ENCODE results near the gene EPN2.

EPN2 gene

GRCh38 chr17:19332371-19333131 is 95.4 kb downstream of the EPN2 start:
- no peak for DNase-seq

GRCh38 chr17:19333132-19333440 is 95.9 kb downstream of the EPN2 start:
- no peak for DNase-seq

- no peak for DNase-seq
Observed at GRCh38 chr17:19333736-19334290, 96.6 kb downstream of the EPN2 start.

- no peak for DNase-seq
Observed at GRCh38 chr17:19334331-19334730, 97.2 kb downstream of the EPN2 start.

- DNase-seq: no peak
Observed at GRCh38 chr17:19335951-19336631, 98.9 kb downstream of the EPN2 start.

- DNase-seq: no peak
Observed at GRCh38 chr17:19336938-19337711, 100.0 kb downstream of the EPN2 start.

GRCh38 chr17:19337712-19338023 is 100.5 kb downstream of the EPN2 start:
- no peak for DNase-seq

- DNase-seq: peak; percentile 26
Observed at GRCh38 chr17:19338031-19338990, 101.1 kb downstream of the EPN2 start.

- no peak for DNase-seq
Observed at GRCh38 chr17:19339341-19339815, 102.2 kb downstream of the EPN2 start.

GRCh38 chr17:19341211-19341631 is 104.1 kb downstream of the EPN2 start:
- DNase-seq: no peak

GRCh38 chr17:19341641-19342610 is 104.8 kb downstream of the EPN2 start:
- peak; percentile 60 for DNase-seq

GRCh38 chr17:19342611-19343255 is 105.6 kb downstream of the EPN2 start:
- no peak for DNase-seq

GRCh38 chr17:19343256-19343630 is 106.1 kb downstream of the EPN2 start:
- DNase-seq: no peak

- DNase-seq: no peak
Observed at GRCh38 chr17:19343671-19344151, 106.5 kb downstream of the EPN2 start.

- no peak for DNase-seq
Observed at GRCh38 chr17:19344311-19345066, 107.3 kb downstream of the EPN2 start.

- DNase-seq: no peak
Observed at GRCh38 chr17:19345067-19345460, 107.9 kb downstream of the EPN2 start.

- DNase-seq: no peak
Observed at GRCh38 chr17:19345486-19346350, 108.6 kb downstream of the EPN2 start.
